Medulla oblongata (tissue), 1 donor: ENCODE results near the gene ZNRD2.
"Not testable (repeated sequence)": the region's sequence is repeated elsewhere in the genome, so short reads cannot be mapped to it uniquely, and the experiment has no call there.

Source experiments
- DNase-seq: peaks from one replicate; pipeline ENCODE4 v3.0.0-alpha.2; 2015; ENCODE audit errors: extremely low spot score

Gene ZNRD2

DNA sequence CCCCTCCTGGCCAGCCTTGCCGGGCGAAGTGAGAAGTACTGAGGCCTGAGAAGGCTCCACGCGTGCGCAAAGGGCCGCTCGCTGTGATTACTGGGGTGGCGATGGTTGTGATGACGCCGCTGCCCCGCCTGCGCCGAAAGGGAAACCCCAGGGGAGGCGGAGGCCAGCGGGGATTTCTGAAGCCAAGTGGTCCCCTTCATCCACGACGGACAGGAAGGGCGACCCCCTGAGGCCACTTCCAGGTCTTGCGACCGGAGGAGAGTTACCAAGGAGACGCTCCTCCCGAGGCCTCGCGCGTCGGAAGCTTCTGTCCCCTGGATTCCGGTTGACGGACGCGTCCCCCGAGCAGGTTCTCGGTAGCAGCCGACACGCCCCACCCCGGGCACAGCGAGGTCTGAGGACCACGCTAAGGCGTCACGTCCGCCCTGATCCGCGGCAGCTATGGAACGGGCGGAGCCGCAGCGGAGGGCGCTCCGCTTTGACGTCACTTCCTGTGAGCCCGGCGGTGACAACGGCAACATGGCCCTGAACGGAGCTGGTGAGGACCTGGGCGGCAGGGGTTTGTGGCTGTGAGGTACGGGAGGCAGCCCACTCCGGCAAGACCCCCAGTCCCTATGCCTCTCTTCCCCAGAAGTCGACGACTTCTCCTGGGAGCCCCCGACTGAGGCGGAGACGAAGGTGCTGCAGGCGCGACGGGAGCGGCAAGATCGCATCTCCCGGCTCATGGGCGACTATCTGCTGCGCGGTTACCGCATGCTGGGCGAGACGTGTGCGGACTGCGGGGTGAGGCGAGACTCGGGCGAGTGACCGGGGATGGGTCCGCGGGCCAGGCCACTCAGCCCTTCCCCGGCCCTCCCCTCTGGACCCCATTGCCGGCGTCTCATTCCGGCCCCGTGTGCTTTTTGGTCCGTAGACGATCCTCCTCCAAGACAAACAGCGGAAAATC is at the start of gene ZNRD2:
ZNRD2 (plus strand) TSS at position 505 of the 946 bp plus-strand sequence; CDS start at position 520, 15 bp downstream.
- peak; percentile 98 for DNase-seq

DNA sequence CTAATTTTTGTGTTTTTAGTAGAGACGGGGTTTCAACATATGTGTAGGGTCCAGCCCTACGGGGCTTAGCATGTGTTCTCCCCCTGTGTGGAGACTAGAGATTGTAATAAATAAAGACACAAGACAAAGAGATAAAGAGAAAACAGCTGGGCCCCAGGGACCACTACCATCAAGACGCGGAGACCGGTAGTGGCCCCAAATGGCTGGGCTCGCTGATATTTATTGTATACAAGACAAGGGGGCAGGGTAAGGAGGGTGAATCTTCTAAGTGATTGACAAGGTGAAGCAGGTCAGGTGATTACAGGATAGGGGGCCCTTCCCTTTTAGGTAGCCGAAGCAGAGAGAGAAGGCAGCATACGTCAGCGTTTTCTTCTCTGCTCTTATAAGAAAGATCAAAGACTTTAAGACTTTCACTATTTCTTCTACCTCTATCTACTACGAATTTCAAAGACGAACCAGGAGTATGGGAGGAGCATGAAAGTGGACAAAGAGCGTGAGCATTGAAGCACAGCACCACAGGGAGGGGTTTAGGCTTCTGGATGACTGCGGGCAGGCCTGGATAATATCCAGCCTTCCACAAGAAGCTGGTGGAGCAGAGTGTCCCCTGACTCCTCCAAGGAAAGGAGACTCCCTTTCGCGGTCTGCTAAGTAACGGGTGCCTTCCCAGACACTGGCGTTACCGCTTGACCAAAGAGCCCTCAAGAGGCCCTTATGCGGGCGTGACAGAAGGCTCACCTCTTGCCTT is 48.3 kb upstream of the ZNRD2 start:
- DNase-seq = not testable (repeated sequence)

DNA sequence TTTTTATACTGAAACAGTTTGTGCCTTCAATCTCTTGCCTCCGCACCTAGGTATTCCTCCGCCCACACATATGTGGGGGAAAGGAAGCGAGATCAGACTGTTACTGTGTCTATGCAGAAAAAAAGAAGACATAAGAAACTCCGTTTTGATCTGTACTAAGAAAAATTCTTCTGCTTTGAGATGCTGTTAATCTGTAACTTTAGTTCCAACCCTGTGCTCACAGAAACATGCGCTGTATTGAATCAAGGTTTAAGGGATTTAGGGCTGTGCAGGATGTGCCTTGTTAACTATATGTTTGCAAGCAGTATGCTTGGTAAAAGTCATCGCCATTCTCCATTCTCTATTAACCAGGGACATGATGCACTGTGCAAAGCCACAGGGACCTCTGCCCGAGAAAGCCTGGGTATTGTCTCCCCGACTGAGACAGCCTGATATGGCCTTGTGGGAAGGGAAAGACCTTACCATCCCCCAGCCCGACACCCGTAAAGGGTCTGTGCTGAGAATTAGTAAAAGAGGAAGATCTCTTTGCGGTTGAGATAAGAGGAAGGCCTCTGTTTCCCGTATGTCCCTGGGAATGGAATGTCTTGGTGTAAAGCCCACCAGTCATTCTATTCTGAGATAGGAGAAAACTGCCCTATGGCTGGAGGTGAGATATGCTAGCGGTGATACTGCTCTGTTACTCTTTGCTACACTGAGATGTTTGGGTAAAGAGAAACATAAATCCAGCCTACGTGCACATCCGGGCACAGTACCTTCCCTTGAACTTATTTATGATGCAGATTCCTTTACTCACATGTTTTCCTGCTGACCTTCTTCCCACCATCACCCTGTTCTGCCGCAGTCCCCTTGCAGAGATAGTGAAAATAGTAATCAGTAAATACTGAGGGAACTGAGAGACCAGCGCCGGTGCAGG is 47.3 kb upstream of the ZNRD2 start:
- DNase-seq = peak; percentile 55

- not testable (repeated sequence) for DNase-seq
Measured at GRCh38 chr11:65523631-65523968, 46.7 kb upstream of the ZNRD2 start.

DNA sequence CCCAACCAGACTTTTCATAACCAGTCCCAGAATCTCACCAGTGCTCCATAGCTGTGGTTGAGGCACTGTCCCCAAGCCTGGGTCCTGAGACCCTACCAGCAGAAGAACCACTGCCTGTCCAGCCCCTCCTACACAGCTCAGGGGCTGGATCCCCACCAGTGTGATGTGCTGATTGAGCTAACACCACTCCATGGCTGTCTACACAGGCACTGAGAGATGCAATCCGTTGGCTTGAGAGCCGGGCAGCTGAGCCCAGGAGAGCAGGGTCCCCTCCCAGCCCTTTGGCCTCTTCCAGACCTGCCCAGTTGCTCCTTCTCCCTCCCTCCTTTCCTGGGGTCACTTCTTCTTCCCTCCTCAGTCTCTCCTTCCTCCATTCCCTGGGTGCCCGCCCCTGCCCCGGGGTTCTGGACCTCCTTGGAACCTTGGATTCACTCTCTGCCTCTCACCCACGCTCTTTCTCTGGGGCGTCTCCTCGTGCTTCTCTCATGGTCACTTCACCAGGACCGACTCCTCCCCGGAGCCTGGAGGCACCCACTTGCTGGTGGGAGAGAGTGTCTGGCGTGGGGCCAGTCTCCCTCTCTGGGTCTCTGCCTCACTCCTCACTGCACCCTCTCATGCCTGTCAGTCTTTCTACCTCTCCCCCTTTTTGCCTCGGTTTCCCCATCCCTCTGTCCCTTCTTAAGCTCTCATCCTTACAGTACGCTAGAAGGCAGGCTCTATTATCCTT is 46.1 kb upstream of the ZNRD2 start:
- peak; percentile 33 for DNase-seq

DNA sequence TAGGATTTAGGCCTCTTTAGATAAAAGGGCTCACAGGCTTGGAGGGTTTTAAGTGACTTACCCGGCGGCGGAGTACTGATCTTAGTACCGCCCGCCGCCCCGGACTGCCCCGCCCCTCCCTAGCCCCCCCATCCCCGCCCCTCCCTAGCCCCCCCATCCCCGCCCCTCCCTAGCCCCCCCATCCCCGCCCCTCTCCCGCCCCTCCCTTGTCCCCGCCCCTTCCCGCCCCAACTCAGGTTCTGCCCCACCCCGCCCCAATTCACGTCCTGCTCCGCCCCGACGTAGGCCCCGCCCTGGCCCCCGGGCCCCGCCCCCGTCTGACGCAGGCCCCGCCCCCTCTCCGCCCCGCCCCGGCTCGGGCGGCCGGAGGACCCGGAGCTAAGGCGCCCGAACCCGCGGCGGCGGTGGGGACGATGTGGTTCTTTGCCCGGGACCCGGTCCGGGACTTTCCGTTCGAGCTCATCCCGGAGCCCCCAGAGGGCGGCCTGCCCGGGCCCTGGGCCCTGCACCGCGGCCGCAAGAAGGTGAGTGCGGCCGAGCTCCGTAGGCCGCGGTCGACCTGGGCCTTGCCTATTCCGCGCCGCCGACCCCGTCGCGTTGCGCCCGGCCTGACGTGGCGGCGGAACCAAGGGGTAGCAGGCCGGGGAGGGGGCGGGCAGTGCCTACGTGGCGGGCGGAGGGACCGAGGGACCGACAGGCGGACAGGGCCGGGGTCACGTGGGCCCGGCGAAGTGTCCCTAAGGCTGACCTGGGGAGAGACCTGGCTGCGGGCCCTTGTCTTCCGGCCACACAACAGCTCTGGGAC is 45.3 kb upstream of the ZNRD2 start, which contains the start of gene SCYL1:
SCYL1 (plus strand) TSS at position 343 of the 805 bp plus-strand sequence; CDS start at position 414, 71 bp downstream.
- peak; percentile 81 for DNase-seq

DNA sequence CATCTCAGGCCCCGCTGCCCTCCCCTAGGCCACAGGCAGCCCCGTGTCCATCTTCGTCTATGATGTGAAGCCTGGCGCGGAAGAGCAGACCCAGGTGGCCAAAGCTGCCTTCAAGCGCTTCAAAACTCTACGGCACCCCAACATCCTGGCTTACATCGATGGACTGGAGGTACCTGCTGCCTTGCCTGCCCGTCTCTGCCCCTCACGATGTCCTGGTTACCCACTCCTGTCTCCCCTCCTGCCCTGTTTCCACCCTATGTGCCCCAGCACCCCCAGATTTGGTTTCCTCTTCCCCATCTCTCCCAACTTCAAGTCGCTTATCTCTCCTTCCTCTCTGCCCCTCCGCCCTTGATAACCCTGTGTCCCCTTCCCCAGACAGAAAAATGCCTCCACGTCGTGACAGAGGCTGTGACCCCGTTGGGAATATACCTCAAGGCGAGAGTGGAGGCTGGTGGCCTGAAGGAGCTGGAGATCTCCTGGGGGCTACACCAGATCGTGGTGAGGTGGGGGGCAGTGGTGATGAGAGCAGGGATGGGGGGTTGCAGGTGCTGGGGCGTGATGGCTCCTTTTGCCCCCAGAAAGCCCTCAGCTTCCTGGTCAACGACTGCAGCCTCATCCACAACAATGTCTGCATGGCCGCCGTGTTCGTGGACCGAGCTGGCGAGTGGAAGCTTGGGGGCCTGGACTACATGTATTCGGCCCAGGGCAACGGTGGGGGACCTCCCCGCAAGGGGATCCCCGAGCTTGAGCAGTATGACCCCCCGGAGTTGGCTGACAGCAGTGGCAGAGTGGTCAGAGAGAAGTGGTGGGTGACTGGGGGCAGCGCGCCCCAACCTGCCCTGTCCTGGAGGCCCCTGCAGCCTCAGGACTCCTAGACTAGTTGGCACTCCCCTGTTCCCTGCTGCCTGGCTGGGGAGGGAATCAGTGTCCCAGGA is 44.5 kb upstream of the ZNRD2 start:
- DNase-seq = no peak

- no peak for DNase-seq
Measured at GRCh38 chr11:65526744-65527143, 43.5 kb upstream of the ZNRD2 start.

DNA sequence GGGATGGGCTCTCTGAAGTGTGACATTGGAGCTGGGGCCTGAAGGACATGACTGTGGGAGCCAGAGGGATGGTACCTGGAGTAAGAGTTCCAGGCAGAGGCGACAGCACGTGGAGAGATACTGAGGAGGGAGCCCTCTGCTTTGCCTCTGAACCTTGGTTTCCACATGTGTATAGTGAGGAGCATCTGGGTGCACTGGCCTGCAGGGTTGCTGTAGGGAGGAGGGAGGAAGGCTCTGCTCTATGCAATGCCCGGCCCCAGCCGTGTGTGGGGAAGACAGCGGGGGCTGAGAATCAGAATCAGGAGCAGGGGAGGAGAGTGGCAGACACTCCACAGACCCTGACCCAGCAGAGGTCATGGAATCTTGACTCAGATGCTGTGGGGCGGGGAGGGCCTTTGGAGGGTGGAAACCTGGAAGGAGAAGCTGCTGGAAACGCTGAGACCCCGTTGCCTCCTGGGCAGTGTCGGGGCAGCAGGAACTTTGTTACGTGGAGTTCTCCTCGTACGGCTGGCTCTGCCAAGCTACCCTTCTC is 41.4 kb upstream of the ZNRD2 start:
- DNase-seq = no peak

- no peak for DNase-seq
Measured at GRCh38 chr11:65529475-65530156, 40.7 kb upstream of the ZNRD2 start.

GRCh38 chr11:65530157-65530496 is 40.1 kb upstream of the ZNRD2 start:
- DNase-seq = no peak

GRCh38 chr11:65532388-65533064 is 37.8 kb upstream of the ZNRD2 start:
- no peak for DNase-seq

GRCh38 chr11:65535102-65535501 is 35.2 kb upstream of the ZNRD2 start:
- DNase-seq = no peak

- DNase-seq = no peak
Measured at GRCh38 chr11:65536412-65537295, 33.6 kb upstream of the ZNRD2 start.

- no peak for DNase-seq
Measured at GRCh38 chr11:65537296-65537597, 33.0 kb upstream of the ZNRD2 start.

- no peak for DNase-seq
Measured at GRCh38 chr11:65537620-65538231, 32.6 kb upstream of the ZNRD2 start.
